ENCODE measurements around the gene ZNF491.

DNA sequence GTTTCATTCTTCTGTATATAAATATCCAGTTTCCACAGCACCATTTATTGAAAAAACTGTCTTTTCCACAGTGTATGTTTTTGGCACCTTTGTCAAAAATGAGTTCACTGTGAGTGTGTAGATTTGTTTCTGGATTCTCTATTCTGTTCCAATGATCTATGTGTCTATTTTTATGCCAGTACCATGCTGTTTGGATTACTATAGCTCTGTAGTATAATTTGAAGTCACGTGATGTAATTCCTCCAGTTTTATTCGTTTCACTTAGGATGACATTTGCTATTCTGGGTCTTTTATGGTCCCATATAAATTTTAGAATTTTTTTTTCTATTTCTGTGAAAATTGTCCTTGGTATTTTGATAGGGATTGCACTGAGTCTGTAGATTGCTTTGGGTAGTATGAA, 48.6 kb upstream of the ZNF491 start:
- no peak for TF ChIP-seq EZH2 (IDR thresholded peaks at IDR 0.05)
- no peak for TF ChIP-seq POLR2AphosphoS5 (IDR thresholded peaks at IDR 0.05; ENCODE audit: borderline replicate concordance, low read depth, low read length)
